Activated naive CD4-positive, alpha-beta T cell treated with anti-CD3 and anti-CD28 coated beads, Interleukin-2, amount 50 U/mL, for 16 hours (primary cell): Measurements from ENCODE around the gene SH3RF3.

Source experiments
- DNase-seq: peaks from one replicate; pipeline ENCODE4 v3.0.0-alpha.2; 2020

SH3RF3 gene

GRCh38 chr2:109141006-109141600 lies 12.1 kb downstream of the SH3RF3 start:
- no peak for DNase-seq

GRCh38 chr2:109141727-109142283 lies 12.8 kb downstream of the SH3RF3 start:
- no peak for DNase-seq

GRCh38 chr2:109142416-109143210 lies 13.6 kb downstream of the SH3RF3 start:
- no peak for DNase-seq

GRCh38 chr2:109143214-109144187 lies 14.5 kb downstream of the SH3RF3 start:
- DNase-seq, result peak; percentile 72

GRCh38 chr2:109144271-109144670 lies 15.3 kb downstream of the SH3RF3 start:
- DNase-seq, result no peak

GRCh38 chr2:109144721-109145120 lies 15.7 kb downstream of the SH3RF3 start:
- DNase-seq, result no peak

DNA sequence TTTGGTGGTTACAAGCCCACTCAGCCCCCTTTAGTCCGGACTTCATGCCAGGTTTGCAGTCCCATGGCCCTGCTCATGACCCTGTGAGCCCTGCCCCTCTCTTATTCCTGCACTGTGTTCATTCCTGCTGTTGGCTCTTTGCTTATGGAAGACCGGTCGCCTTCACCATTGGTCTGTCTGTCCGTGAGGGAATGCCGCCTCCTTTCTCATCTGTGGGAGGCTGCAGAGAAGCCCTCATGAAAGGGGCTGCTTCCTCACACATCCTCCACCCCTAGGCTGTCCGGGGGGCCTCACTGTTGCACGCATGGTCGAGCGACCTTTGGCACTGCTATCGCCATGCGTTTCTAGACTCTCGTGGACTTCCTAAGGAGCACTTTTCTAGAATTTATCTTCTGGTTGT lies 16.3 kb downstream of the SH3RF3 start:
- DNase-seq, result no peak

DNA sequence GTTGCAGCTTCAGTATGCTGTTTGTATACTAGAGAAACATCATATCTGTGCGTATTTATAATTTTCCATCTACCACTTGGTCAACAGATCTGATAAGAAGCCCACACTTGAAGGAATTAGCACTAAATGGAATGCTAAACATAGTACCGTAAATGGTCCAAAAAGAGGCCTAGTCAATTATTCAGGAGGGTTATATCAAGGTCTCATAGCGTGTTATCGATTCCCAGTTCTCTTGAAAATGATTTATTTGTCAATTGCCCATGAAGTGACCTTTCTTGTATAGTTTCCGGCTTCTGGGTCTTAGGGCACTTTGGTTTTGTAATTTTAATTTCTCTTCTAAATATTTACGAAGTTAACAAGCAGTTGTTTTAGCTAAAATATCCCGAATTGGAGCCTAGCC lies 18.4 kb downstream of the SH3RF3 start:
- no peak for DNase-seq

GRCh38 chr2:109148117-109148746 lies 19.2 kb downstream of the SH3RF3 start:
- no peak for DNase-seq

GRCh38 chr2:109148991-109149645 lies 20.1 kb downstream of the SH3RF3 start:
- no peak for DNase-seq

DNA sequence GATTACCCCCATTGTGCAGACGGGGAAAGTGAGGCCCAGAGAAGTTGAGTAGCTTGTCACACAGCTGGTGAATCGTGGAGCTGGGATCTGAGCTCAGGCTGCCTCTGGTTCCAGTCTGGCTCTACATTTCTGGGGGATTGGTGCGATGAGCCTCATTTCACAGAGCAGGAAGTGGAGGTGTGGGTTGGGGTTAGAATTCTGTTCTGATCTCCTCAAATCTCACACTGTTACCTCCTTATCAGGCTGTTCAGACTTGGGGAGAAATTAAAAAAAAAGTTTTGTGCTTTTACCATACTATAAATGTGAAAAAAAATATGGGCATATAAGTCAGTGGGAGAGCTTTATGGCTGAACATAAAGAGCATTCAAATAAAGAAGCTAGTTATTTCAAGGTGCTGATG lies 21.6 kb downstream of the SH3RF3 start:
- no peak for DNase-seq

GRCh38 chr2:109151519-109151918 lies 22.5 kb downstream of the SH3RF3 start:
- DNase-seq, result no peak

DNA sequence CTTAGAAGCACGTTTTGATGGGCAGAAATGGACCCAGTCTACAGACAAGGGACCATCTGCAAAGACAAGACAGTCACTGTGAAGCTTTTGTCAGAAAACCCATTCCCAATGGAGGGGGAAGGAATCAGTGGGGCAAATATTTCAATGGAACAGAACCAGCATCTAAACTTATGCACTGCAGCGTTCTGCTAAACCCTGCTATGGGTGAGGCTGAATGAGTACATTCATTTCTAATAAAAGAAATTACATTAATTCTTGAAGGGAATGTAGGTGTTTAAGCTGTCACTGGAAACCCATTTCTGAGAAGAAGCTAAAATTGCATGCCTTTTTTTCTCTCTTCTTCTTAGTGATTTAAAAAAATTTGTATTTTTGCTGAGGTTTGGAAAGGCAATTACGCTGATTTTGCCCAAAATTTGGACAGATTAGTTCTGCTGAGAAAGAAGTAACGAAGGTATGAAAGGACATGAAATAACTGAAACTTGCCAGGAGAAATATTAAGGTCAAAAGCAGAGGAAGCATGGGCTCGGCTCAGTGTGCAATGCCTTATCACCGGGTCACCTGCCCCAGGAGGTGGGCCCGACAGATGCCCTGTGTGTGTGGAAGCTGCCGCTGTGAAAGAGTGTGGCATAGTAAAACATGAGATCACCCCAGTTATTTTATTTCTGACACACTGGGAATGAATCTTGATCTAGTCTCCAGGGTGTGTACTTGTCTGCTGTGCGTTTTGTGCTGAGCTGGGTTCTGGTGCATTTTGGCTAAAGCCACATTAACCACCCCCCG lies 24.2 kb downstream of the SH3RF3 start:
- DNase-seq, result no peak

- DNase-seq, result no peak
Observed at GRCh38 chr2:109153807-109154206, 24.8 kb downstream of the SH3RF3 start.

DNA sequence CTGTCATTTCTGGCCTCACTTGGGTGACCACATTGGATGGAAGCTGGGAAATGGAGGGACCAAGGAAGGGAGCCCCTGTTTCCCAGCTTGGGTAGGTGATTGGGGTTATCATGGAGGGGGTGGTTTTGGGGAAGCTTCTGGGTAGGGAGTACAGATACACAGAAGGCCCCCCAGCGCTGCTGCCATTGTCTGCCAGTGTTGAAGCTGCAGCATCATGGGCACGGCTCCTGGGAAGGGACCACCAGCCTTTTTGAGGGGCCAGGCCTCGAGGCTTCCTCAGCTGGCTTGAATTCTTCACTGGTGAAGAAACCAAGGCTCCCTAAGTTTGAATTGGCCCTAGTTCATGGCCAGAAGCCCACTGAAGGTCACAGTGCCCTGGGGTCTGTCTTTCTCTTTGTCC lies 25.2 kb downstream of the SH3RF3 start:
- no peak for DNase-seq

DNA sequence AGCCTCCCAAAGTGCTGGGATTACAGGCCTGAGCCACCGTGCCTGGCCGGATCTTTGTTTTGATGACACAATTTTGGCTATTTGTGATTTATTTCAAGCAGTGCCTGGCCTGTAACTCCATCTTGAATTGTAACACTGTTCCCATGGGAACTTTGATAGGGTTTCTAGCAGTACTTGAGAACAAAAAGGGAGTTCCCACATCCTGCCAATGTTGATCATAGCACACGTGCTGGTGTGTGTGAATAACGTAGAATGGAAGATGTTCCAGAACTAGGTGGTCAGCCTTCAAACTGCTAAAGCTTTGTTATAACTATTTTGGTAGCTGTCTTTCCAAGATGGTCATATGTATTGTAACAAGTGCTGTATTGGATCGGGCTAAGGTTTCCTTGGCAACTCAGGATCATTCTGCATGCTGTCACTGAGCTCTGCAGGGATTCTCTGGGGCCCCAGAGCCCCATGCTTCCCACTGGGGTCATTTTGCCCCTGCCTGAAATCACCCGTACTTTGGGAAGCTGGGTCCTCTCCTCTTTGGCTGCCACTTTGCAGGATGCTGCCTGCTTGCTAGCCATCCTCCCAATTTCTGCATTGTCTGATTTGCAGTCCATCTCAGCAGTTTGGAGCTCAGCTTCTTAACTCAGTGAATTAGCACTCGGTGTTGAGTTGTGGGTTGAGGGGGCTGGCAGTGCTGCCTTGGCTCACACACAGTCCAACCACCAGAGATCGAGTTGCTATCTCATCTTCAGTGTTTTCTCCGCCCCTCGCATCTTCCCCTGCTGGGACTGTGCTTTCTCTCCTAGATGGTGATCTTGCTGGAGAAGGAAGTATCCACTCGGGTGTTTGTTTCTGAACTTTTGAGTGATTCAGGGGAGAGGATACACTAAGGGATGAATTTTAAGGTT lies 26.8 kb downstream of the SH3RF3 start:
- no peak for DNase-seq

DNA sequence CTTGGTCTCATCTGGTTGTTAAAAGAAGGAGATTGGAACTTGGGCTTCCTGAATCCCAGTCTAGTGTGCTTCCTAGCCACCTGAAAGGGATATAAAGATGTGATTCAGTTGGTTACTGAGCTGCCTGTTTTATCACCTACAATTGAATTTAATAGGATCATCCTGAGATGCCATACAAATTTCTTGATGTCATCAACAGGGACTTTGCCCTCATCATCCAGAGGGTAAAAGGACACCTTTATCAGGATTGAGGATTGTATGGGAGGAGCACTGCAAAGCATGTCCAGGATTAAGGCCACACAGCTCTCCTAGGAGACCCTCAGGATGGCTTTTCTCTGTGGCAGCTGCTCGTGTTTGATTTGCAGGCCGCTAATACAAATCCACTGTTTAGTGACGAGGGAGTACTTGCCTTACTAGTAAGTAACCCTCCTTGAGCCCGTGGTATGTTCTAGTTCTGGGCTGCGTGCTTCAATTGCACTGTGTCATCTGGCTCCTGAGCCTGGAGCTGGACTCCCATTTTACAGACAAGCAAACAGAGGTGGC lies 28.6 kb downstream of the SH3RF3 start:
- no peak for DNase-seq

GRCh38 chr2:109158237-109158636 lies 29.2 kb downstream of the SH3RF3 start:
- DNase-seq, result no peak

- no peak for DNase-seq
Observed at GRCh38 chr2:109159096-109159495, 30.1 kb downstream of the SH3RF3 start.
